ENCODE results near the gene SART3.
"Not testable (repeated sequence)": the region's sequence is repeated elsewhere in the genome, so short reads cannot be mapped to it uniquely, and the experiment has no call there.

The SART3 gene

DNA sequence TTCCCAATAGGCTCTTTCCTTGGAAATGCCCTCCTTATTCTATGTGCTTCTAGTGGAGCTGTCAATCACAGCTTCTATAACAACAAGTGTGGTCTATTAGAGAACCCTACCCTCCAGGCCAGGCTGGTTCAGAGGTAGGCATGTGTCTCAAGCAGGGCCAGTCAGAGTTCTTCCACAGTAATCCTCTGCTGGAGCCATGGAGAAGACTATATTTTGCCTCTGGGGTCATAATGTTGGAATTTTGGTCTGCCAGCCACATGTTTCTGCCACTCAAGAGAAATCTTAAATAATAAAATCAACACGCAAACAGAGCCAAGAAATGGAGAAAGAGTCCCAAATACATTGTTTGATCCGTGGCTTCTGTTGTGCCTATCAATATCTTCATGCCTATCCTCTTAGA, 69.7 kb downstream of the SART3 start:
- no peak for TF ChIP-seq CTCF (IDR thresholded peaks at IDR 0.05; ENCODE audit: insufficient read depth, low read length, poor library complexity, severe bottlenecking)
- H3K4me3 ChIP-seq (replicated peaks; ENCODE audit: low read depth, low read length): no peak overlapping the region
- H3K27me3 ChIP-seq (replicated peaks; ENCODE audit: control insufficient read depth, insufficient read depth, low read length): no peaks in the 10 kb centered on the region; the same call in none of the 2 replicates
- DNase-seq (ENCODE audit: extremely low read depth, insufficient read length): no peak
- H3K36me3 ChIP-seq (ENCODE audit: control insufficient read depth, insufficient read depth, low read length): no peaks in the 10 kb centered on the region

- not testable (repeated sequence) for H3K27me3 ChIP-seq (replicated peaks; ENCODE audit: control insufficient read depth, insufficient read depth, low read length); DNase-seq (ENCODE audit: extremely low read depth, insufficient read length); H3K36me3 ChIP-seq (ENCODE audit: control insufficient read depth, insufficient read depth, low read length); H3K4me3 ChIP-seq (replicated peaks; ENCODE audit: low read depth, low read length)
These were observed 73.9 kb downstream of the SART3 start for GRCh38 chr12:108487029-108487428.

DNA sequence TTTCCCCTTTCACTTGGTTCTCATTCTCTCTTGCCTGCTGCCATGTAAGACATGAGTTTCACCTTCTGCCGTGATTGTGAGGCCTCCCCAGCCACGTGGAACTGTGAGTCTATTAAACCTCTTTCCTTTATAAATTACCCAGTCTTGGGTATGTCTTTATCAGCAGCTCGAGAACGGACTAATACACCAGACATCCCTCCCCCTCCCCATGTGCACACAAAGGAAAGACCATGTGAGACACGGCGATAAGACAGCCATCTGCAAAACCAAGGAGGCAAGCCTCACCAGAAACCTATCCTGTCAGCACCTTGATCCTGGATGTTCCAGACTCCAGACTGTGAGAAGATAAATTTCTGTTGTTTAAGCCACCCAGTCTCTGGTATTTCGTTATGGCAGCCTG, 75.6 kb downstream of the SART3 start:
- not testable (repeated sequence) for H3K27me3 ChIP-seq (replicated peaks; ENCODE audit: control insufficient read depth, insufficient read depth, low read length); H3K36me3 ChIP-seq (ENCODE audit: control insufficient read depth, insufficient read depth, low read length); H3K4me3 ChIP-seq (replicated peaks; ENCODE audit: low read depth, low read length); DNase-seq (ENCODE audit: extremely low read depth, insufficient read length)

DNA sequence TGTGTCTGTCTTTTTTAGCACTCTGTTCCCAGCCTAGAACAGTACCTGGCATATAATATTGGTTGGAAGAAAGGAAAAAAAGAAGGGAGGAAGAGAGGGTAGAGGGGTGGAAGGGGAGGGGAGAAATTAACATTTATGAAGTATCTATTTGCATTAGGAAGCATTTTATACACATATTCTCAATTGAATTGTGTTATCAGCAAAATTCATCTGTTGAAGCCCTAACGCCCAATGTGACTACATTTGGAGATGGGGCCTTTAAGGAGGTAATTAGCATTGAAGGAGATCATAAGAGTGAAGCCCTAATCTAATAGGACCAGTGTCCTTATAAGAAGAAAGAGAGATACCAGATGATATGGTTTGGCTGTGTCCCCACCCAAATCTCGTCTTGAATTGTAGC, 76.1 kb downstream of the SART3 start:
- Histone ChIP-seq H3K36me3 (ENCODE audit: control insufficient read depth, insufficient read depth, low read length) (no peaks in the 10 kb centered on the region), H3K4me3 (replicated peaks; ENCODE audit: low read depth, low read length) (no peak overlapping the region), H3K27me3 (replicated peaks; ENCODE audit: control insufficient read depth, insufficient read depth, low read length) (no peaks in the 10 kb centered on the region)
- no peak for DNase-seq (ENCODE audit: extremely low read depth, insufficient read length)
- no peak for TF ChIP-seq CTCF (IDR thresholded peaks at IDR 0.05; ENCODE audit: insufficient read depth, low read length, poor library complexity, severe bottlenecking)

DNA sequence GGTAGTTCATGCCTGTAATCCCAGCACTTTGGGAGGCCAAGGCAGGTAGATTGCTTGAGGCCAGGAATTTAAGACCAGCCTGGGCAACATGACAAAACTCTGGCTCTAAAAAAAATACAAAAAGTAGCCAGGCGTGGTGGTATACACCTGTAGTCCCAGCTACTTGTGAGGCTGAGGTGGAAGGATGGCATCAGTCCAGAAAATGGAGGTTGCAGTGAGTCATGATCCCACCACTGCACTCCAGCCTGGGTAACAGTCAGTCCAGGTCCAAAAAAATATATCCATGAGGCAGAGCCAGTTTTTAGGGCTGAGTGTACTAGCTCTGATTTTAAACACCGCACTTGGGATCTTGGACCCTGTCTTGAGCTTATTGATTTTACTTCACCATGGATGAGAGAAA, 76.5 kb downstream of the SART3 start:
- no peak for TF ChIP-seq CTCF (IDR thresholded peaks at IDR 0.05; ENCODE audit: insufficient read depth, low read length, poor library complexity, severe bottlenecking)
- no peak for DNase-seq (ENCODE audit: extremely low read depth, insufficient read length)
- H3K36me3 ChIP-seq (ENCODE audit: control insufficient read depth, insufficient read depth, low read length): no peaks in the 10 kb centered on the region
- H3K4me3 ChIP-seq (replicated peaks; ENCODE audit: low read depth, low read length): no peak overlapping the region
- H3K27me3 ChIP-seq (replicated peaks; ENCODE audit: control insufficient read depth, insufficient read depth, low read length): no peaks in the 10 kb centered on the region

GRCh38 chr12:108483213-108484059, 77.5 kb downstream of the SART3 start:
- Histone ChIP-seq H3K4me3 (replicated peaks; ENCODE audit: low read depth, low read length) (no peak overlapping the region), H3K36me3 (ENCODE audit: control insufficient read depth, insufficient read depth, low read length) (no peaks in the 10 kb centered on the region), H3K27me3 (replicated peaks; ENCODE audit: control insufficient read depth, insufficient read depth, low read length) (no peaks in the 10 kb centered on the region)
- DNase-seq (ENCODE audit: extremely low read depth, insufficient read length): no peak
- TF ChIP-seq CTCF (IDR thresholded peaks at IDR 0.05; ENCODE audit: insufficient read depth, low read length, poor library complexity, severe bottlenecking): no peak
